ENCODE results near the gene UXS1. TPM values are rescaled to one million over a fixed set of nuclear protein-coding genes. Genes with fewer than 3 reads are reported as not detected.

Gene UXS1
- total and polyA plus RNA-seq, 4 donors = 59.8 to 80.9 (median 79.8) TPM

DNA sequence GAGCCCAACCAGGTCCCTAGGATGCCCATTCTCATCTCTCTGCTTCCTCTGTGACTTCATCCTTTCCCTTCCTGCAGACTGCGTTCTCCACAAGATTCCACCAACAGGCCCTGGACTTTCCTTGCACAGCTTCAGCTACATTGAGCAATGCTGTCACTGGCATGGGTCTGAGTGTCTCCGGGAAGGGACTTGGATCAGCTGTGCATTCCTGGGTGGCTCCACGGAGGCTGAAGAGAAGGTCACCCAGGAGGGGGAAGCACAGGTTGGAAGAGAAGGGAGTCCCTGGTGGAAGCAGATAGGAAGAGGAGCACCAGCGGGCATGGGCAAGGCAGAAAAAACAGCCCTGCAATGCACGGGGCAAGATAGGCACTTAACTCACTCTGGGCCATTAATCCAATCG lies 140.5 kb downstream of the UXS1 start:
- DNase-seq (ENCODE audit: low read depth in 4 of 6, low spot score in 6 of 6) = no peak
- H3K27ac ChIP-seq (ENCODE audit: low read depth, low read length) = no peak overlapping the region
- H3K4me1 ChIP-seq (ENCODE audit: control insufficient read depth, insufficient read depth, low read length) = peaks cover 5% of the 10 kb centered on the region
- H3K27me3 ChIP-seq (ENCODE audit: control insufficient read depth, insufficient read depth, low read length) = no peaks in the 10 kb centered on the region
- 89% methylated on average over 4 of the region's 6 CpGs for WGBS (ENCODE audit: insufficient coverage)
- H3K36me3 ChIP-seq (ENCODE audit: control insufficient read depth, insufficient read depth, low read length) = no peaks in the 10 kb centered on the region
- H3K9me3 ChIP-seq (ENCODE audit: control insufficient read depth, insufficient read depth, low read length) = no peaks in the 10 kb centered on the region
- no peak overlapping the region for H3K4me3 ChIP-seq (ENCODE audit: low read depth, low read length)

DNA sequence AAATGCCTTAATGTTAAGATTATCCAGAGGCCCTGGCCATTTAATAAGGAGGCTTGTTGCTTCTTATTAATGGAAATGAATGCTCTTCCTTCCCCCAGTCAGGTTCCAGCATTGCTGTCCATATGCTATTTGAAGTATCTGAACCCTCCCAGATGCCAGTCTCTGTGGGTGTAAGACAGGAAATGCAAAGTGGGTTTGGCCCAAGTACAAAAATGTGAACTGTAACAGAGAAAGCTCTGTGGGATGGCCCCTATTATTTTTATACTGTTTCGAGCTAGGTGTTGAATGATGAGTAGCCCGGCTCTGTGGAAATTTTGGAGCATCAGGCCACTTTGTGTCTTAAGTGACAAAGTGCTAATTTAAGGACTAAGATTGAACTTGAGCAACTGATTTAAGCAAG lies 141.0 kb downstream of the UXS1 start:
- H3K4me1 ChIP-seq (ENCODE audit: control insufficient read depth, insufficient read depth, low read length) = peaks cover 5% of the 10 kb centered on the region
- no peaks in the 10 kb centered on the region for H3K27me3 ChIP-seq (ENCODE audit: control insufficient read depth, insufficient read depth, low read length)
- H3K36me3 ChIP-seq (ENCODE audit: control insufficient read depth, insufficient read depth, low read length) = no peaks in the 10 kb centered on the region
- no CpG with 5 or more reads among the region's 2 CpGs for WGBS (ENCODE audit: insufficient coverage)
- H3K4me3 ChIP-seq (ENCODE audit: low read depth, low read length) = no peak overlapping the region
- DNase-seq (ENCODE audit: low read depth in 4 of 6, low spot score in 6 of 6) = peak in 1 of 6 donors; percentile 46
- no peak overlapping the region for H3K27ac ChIP-seq (ENCODE audit: low read depth, low read length)
- no peaks in the 10 kb centered on the region for H3K9me3 ChIP-seq (ENCODE audit: control insufficient read depth, insufficient read depth, low read length)

GRCh38 chr2:106044859-106045258 lies 149.2 kb downstream of the UXS1 start:
- DNase-seq (ENCODE audit: low read depth in 4 of 6, low spot score in 6 of 6) = peak in 1 of 6 donors; percentile 14
- 50% methylated on average over 1 of the region's 6 CpGs for WGBS (ENCODE audit: insufficient coverage)
- Histone ChIP-seq H3K4me3 (ENCODE audit: low read depth, low read length) (no peak overlapping the region), H3K36me3 (ENCODE audit: control insufficient read depth, insufficient read depth, low read length) (no peaks in the 10 kb centered on the region), H3K27ac (ENCODE audit: low read depth, low read length) (no peak overlapping the region), H3K27me3 (ENCODE audit: control insufficient read depth, insufficient read depth, low read length) (no peaks in the 10 kb centered on the region), H3K4me1 (ENCODE audit: control insufficient read depth, insufficient read depth, low read length) (no peaks in the 10 kb centered on the region), H3K9me3 (ENCODE audit: control insufficient read depth, insufficient read depth, low read length) (no peaks in the 10 kb centered on the region)

DNA sequence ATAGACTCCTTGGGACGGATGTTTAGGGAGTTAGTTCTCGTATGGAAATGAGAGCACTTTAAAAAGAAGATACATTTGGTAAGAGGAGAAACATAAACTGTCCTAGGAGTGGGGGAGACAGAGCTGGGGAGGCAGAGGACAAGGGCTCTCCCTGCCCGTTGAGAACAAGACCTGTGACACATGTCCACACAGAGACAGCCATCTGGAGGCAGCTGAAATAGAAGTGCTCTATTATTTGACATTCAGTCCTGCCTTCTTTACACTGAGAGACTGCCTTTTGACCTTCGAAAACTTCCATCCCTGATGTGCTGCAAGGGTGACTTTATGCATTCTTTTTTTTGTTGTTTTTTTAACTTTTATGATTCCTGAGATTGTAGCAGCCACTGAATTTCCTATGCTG lies 150.1 kb downstream of the UXS1 start:
- Histone ChIP-seq H3K4me3 (ENCODE audit: low read depth, low read length) (no peak overlapping the region), H3K27me3 (ENCODE audit: control insufficient read depth, insufficient read depth, low read length) (no peaks in the 10 kb centered on the region), H3K4me1 (ENCODE audit: control insufficient read depth, insufficient read depth, low read length) (peaks cover 4% of the 10 kb centered on the region), H3K36me3 (ENCODE audit: control insufficient read depth, insufficient read depth, low read length) (no peaks in the 10 kb centered on the region), H3K27ac (ENCODE audit: low read depth, low read length) (no peak overlapping the region), H3K9me3 (ENCODE audit: control insufficient read depth, insufficient read depth, low read length) (no peaks in the 10 kb centered on the region)
- WGBS (ENCODE audit: insufficient coverage) = 56% methylated on average over 3 of the region's 4 CpGs
- no peak for DNase-seq (ENCODE audit: low read depth in 4 of 6, low spot score in 6 of 6)
